Effector memory CD4-positive, alpha-beta T cell (primary cell): ENCODE data around the gene TTBK2.
"Not testable (repeated sequence)": the region's sequence is repeated elsewhere in the genome, so short reads cannot be mapped to it uniquely, and the experiment has no call there.

Experiments
- DNase-seq, 3 donors: peaks; one replicate each; pipeline ENCODE4 v3.0.0-alpha.2; 2020
- H3K27ac ChIP-seq: 2 replicates; pipeline ENCODE4 v1.7.0; 2013; ENCODE audit warnings: mild to moderate bottlenecking, low read length, moderate library complexity; ENCODE audit not compliant: insufficient read depth, poor library complexity, severe bottlenecking
- H3K27me3 ChIP-seq: replicated peaks from 2 replicates; pipeline ENCODE4 v1.7.0; 2013; ENCODE audit warnings: mild to moderate bottlenecking, low read length; ENCODE audit not compliant: insufficient read depth, control insufficient read depth, poor library complexity, severe bottlenecking
- H3K36me3 ChIP-seq: 2 replicates; pipeline ENCODE4 v1.7.0; 2013; ENCODE audit warnings: mild to moderate bottlenecking, low read length, moderate library complexity; ENCODE audit not compliant: control insufficient read depth, insufficient read depth
- H3K4me1 ChIP-seq: 2 replicates; pipeline ENCODE4 v1.7.0; 2013; ENCODE audit warnings: low read length, mild to moderate bottlenecking; ENCODE audit not compliant: control insufficient read depth, insufficient read depth, poor library complexity, severe bottlenecking
- H3K4me3 ChIP-seq: 2 replicates; pipeline ENCODE4 v1.7.0; 2013; ENCODE audit warnings: low read length, low read depth, mild to moderate bottlenecking; ENCODE audit not compliant: insufficient read depth, poor library complexity, severe bottlenecking
- H3K9me3 ChIP-seq: 2 replicates; pipeline ENCODE4 v1.7.0; 2013; ENCODE audit warnings: mild to moderate bottlenecking, low read length, moderate library complexity; ENCODE audit not compliant: control insufficient read depth

The TTBK2 gene

DNA sequence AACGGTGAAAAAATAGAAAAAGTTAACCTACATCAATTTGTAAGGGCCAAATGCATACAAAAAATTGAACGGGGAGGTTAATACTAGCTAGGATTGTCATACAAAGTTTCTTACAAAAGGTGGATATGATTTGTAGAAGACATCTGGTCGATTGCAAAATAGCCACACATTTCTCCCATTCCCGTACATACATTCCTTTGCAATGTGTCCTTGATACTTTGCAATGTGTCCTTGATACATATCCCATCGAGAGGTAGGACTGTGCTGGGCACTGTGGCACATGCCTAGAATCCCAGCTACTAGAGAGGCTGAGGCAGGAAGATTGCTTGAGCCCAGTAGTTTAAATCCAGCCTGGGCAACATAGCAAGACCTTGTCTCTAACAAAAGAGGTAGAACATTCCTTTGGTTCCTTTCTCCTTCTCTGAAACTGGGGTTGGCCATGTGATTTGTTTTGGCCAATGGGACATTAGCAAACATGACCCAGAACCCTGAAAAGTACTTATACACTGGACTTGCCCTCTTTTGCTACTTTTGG, 9.5 kb downstream of the TTBK2 start:
- no peak overlapping the region for H3K4me3 ChIP-seq
- H3K9me3 ChIP-seq = no peaks in the 10 kb centered on the region
- H3K4me1 ChIP-seq = no peaks in the 10 kb centered on the region
- H3K27me3 ChIP-seq = no peaks in the 10 kb centered on the region
- H3K36me3 ChIP-seq = no peaks in the 10 kb centered on the region
- H3K27ac ChIP-seq = no peak overlapping the region
- DNase-seq = no peak

DNA sequence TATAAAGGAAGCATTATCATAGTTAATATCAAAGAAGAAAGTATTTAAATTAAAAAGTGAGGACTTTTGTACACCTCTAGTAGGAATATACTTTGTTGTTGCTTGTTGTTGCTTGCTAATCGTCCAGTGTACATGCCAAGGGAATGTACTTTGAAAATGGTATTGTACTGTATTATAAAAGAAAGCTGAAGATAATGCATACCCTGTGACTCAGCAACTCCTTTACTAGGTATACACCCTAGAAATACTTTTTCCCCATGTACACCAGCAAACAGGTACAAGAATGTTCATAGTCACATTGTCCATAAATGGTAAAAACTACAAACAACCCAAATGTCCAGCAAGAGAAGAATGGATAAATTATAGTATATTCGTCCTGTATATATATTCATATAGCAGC, 12.0 kb downstream of the TTBK2 start:
- Histone ChIP-seq H3K27ac (no peak overlapping the region), H3K9me3 (no peaks in the 10 kb centered on the region), H3K4me1 (no peaks in the 10 kb centered on the region)

DNA sequence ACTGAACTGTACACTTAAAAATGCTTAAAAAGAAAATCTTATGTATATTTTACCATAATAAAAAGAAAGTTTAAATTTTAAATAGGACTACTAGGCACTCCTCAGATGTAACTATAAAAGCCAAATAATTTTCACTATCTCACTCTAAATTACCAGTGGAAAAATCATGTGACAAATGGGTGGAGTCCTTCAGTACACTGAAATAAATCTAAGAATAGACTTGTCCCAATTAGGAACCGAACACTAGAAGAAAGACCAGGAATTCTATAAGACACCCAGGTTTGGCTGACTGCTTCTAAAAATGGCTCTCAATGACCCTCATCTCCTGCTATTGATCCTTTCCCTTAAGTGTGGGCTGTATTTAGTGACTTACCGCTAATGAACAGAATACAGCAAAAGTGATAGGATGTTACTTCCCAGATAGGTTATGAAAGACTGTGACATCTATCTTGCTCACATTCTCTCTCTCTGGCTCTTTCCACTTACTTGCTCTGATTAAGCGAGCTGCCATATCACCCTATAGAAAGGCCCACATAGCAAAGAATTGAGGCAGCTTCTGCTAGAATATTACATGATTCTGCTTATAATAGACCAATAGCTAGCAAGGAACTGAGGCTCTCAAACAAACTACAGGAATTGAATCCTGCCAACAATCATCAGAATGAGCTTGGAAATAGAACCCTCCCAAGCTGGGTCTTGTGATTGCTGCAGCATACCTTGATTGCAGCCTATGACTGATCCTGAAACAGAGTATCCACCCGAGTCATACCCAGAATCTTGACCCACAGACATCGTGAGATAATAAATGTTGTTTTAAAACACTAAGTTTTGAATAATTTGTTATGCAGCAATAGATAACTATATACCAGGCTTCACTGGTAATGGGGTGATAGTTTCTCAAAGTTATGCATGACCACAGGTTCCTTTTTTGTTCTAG, 16.9 kb downstream of the TTBK2 start:
- DNase-seq = no peak

More for the DNA sequence above, 12.0 kb downstream of the TTBK2 start:
- DNase-seq = no peak
- Histone ChIP-seq H3K36me3 (no peaks in the 10 kb centered on the region), H3K4me3 (no peak overlapping the region), H3K27me3 (no peaks in the 10 kb centered on the region)

DNA sequence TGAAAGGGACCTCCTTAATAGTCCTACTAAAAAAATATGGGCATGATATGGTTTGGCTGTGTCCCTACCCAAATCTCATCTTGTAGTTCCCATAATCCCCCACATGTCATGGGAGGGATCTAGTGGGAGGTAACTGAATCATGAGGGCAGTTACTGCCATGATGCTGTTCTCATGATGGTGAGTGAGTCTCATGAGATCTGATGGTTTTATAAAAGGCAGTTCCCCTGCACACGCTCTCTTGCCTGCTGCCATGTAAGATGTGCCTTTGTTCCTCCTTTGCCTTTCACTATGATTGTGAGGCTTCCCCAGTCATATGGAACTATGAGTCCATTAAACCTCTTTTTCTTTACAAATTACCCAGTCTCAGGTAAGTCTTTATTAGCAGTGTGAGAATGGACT, 26.7 kb downstream of the TTBK2 start:
- not testable (repeated sequence) for H3K4me1 ChIP-seq, H3K27ac ChIP-seq, DNase-seq, H3K4me3 ChIP-seq, H3K36me3 ChIP-seq, H3K27me3 ChIP-seq, H3K9me3 ChIP-seq

More for the DNA sequence above, 16.9 kb downstream of the TTBK2 start:
- Histone ChIP-seq H3K4me3 (no peak overlapping the region), H3K27ac (no peak overlapping the region), H3K4me1 (no peaks in the 10 kb centered on the region), H3K9me3 (no peaks in the 10 kb centered on the region), H3K36me3 (no peaks in the 10 kb centered on the region), H3K27me3 (no peaks in the 10 kb centered on the region)

DNA sequence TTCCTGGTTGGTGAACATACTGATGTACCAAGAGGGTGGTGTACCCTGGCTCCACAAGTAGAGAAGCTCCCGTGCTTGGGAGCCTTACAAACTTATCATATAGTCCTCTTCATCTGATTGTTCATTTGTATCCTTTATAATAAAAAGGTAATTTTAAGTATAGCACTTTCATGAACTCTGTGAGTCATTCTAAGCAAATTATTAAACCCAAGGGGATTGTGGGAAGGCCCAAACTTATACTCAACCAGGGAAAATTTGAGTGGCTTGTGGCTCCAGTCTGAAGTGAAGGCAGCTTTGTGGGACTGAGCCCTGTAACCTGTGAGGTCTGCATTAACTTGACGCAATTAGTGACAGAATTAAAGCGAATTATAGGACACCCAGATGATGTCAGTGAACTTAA, 29.0 kb downstream of the TTBK2 start:
- Histone ChIP-seq H3K4me1 (no peaks in the 10 kb centered on the region), H3K36me3 (peaks cover 3% of the 10 kb centered on the region), H3K9me3 (no peaks in the 10 kb centered on the region), H3K27me3 (no peaks in the 10 kb centered on the region), H3K4me3 (no peak overlapping the region), H3K27ac (no peak overlapping the region)
- DNase-seq = no peak

DNA sequence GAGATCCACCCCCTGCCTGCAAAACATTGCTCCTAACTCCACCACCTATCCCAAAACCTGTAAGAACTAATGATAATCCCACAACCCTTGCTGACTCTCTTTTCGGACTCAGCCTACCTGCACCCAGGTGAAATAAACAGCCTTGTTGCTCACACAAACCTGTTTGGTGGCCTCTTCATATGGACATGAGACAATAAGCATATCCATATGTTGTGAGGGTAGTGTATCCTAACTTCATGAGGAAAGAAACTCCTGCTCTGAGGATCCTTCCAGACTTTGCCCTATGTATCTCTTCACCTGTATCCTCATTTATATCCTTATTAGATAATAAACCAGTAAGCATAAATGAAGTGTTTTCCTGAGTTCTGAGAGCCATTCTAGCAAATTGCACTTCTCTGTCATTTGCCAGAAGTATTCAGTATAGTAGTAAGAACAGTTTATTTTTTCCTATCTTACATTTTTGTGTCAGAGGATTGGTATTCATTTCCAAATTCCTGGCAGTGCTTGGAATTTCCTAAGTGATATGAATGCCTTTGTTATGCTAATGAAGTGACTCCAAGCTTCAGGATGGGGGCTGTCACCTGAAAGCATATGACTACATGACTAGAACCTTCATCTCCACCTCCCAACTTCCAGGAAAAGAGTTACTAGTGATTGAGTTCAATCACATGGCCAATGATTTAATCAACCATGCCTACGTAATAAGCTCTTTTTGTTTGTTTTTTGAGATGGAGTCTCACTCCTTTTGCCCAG, 30.2 kb downstream of the TTBK2 start:
- H3K9me3 ChIP-seq = no peaks in the 10 kb centered on the region
- peaks cover 3% of the 10 kb centered on the region for H3K36me3 ChIP-seq
- no peaks in the 10 kb centered on the region for H3K27me3 ChIP-seq
- H3K27ac ChIP-seq = no peak overlapping the region
- DNase-seq = no peak
- H3K4me3 ChIP-seq = no peak overlapping the region
- no peaks in the 10 kb centered on the region for H3K4me1 ChIP-seq

DNA sequence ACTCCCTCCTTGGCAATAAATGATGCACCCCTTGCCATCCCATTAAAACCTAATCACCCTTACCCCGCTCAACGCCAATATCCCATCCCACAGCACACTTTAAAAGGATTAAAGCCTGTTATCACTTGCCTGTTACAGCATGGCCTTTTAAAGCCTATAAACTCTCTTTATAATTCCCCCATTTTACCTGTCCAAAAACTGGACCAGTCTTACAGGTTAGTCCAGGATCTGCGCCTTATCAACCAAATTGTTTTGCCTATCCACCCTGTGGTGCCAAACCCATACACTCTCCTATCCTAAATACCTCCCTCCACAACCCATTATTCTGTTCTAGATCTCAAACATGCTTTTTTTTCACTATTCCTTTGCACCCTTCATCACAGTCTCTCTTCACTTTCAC, 33.2 kb downstream of the TTBK2 start:
- DNase-seq, H3K36me3 ChIP-seq, H3K27ac ChIP-seq, H3K4me3 ChIP-seq, H3K4me1 ChIP-seq, H3K27me3 ChIP-seq, H3K9me3 ChIP-seq: not testable (repeated sequence)

DNA sequence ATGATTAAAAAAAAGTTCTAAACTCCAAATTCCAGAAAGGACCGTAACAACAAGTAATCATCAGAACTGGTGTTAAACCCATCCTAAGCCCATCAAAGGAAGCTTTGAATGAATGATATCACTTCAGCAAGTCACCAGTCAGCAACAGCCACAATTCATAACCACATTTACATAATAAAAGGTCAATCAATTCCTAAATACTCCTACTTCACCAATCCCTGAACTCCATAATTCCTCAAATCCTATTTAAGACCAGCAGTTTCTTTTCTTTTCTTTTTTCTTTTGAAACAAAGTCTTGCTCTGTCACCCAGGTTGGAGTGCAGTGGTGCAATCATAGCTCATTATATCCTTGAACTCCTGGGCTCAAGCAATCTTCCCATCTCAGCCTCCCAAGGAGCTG, 40.5 kb downstream of the TTBK2 start:
- no peak overlapping the region for H3K27ac ChIP-seq
- H3K27me3 ChIP-seq = no peaks in the 10 kb centered on the region
- no peaks in the 10 kb centered on the region for H3K36me3 ChIP-seq
- no peaks in the 10 kb centered on the region for H3K9me3 ChIP-seq
- DNase-seq = no peak
- H3K4me1 ChIP-seq = no peaks in the 10 kb centered on the region
- no peak overlapping the region for H3K4me3 ChIP-seq

DNA sequence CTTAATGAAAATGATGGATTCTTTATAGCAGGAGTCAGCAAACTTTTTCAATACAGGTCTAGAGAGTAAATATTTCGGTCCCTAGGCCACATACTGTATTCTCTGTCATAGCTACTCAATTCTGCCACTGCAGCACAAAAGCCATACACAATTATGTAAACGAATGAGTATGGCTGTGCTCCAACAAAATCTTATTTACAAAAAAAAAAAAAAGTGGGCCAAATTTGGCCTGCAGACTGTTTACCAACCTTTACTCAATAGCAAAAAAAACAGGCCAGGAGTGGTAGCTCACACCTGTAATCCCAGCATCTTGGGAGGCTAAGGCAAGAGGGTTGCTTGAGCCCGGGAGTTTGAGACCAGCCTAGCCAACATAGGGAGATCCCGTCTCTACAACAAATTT, 41.1 kb downstream of the TTBK2 start:
- H3K27ac ChIP-seq = no peak overlapping the region
- H3K36me3 ChIP-seq = no peaks in the 10 kb centered on the region
- no peaks in the 10 kb centered on the region for H3K4me1 ChIP-seq
- no peaks in the 10 kb centered on the region for H3K9me3 ChIP-seq
- H3K4me3 ChIP-seq = no peak overlapping the region
- H3K27me3 ChIP-seq = no peaks in the 10 kb centered on the region
- no peak for DNase-seq

DNA sequence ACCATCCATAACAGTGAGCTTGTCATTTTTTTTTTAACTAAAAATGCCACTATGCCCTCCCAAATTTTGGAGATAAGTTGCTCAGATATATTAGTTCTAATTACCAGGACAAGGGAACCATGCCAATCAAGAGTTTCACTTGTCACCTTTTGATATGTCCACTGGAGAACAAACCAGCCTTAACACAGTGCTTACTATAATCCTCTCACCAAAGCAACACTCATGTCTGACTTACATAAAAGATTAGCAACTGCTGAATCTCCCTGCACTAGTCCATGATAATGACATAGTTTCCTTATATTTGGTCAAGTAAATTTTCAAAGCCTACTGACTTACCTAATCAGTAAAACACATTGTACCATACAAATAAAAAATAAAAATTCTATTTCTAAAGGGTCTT, 44.4 kb downstream of the TTBK2 start:
- H3K4me1 ChIP-seq = no peaks in the 10 kb centered on the region

More for the DNA sequence above, 44.4 kb downstream of the TTBK2 start:
- no peaks in the 10 kb centered on the region for H3K9me3 ChIP-seq
- H3K36me3 ChIP-seq = no peaks in the 10 kb centered on the region
- H3K4me3 ChIP-seq = no peak overlapping the region
- H3K27ac ChIP-seq = no peak overlapping the region
- no peaks in the 10 kb centered on the region for H3K27me3 ChIP-seq
- no peak for DNase-seq
